Right lung (tissue), 10 donors: Measurements from ENCODE around the gene FASTKD2. TPM values are rescaled to one million over a fixed set of nuclear protein-coding genes. Genes with fewer than 3 reads are reported as not detected.

Experiments used
- DNase-seq, 2 donors: peaks; one replicate each; pipeline ENCODE4 v3.0.0-alpha.2; 2013
- long read RNA-seq, 8 donors: transcript quantifications; one replicate each; lab custom pipeline, GENCODE V29; 2026
- polyA plus RNA-seq, 5 donors: library from polyadenylated mRNA; unstranded; fragments of 120-200 nt; gene quantifications; one replicate each; pipeline versions ENCODE4 v1.2.1 to v1.2.3, GENCODE V29; 2013; ENCODE audit warnings: inconsistent platforms in 1 of 5, low replicate concordance in 1 of 5; ENCODE audit not compliant: insufficient read length in 5 of 5, insufficient read depth in 1 of 5

FASTKD2 gene
- polyA plus RNA-seq, result 10 to 100 TPM; 29.7 to 44.3 (median 37.3) TPM
- long read RNA-seq, donor 1, transcript FASTKD2-201 (12 exons, 3,188 nt), result major isoform, 9 of 32 reads
- long read RNA-seq, donor 1, transcript FASTKD2-202 (12 exons, 2,586 nt), result minor isoform, 7 of 32 reads
- long read RNA-seq, donor 1, partial matches to known transcripts, result 15 of 32 reads
- long read RNA-seq, donor 1, other reads (novel, unspliced or antisense), result 0 of 32 reads
- long read RNA-seq, donor 2, transcript FASTKD2-201 (12 exons, 3,188 nt), result major isoform, 5 of 12 reads
- long read RNA-seq, donor 2, partial matches to known transcripts, result 6 of 12 reads
- long read RNA-seq, donor 2, other reads (novel, unspliced or antisense), result 0 of 12 reads
- long read RNA-seq, donor 3, partial matches to known transcripts, result 5 of 9 reads
- long read RNA-seq, donor 3, other reads (novel, unspliced or antisense), result 0 of 9 reads
- long read RNA-seq, donor 4, partial matches to known transcripts, result 5 of 8 reads
- long read RNA-seq, donor 4, other reads (novel, unspliced or antisense), result 0 of 8 reads
- long read RNA-seq, donor 5, transcript FASTKD2-201 (12 exons, 3,188 nt), result major isoform, 7 of 45 reads
- long read RNA-seq, donor 5, partial matches to known transcripts, result 35 of 45 reads
- long read RNA-seq, donor 5, other reads (novel, unspliced or antisense), result 0 of 45 reads
- long read RNA-seq, donor 6, partial matches to known transcripts, result 13 of 21 reads
- long read RNA-seq, donor 6, other reads (novel, unspliced or antisense), result 0 of 21 reads
- long read RNA-seq, donor 7, transcript FASTKD2-201 (12 exons, 3,188 nt), result major isoform, 8 of 20 reads
- long read RNA-seq, donor 7, partial matches to known transcripts, result 9 of 20 reads
- long read RNA-seq, donor 7, other reads (novel, unspliced or antisense), result 0 of 20 reads
- long read RNA-seq, donor 8, partial matches to known transcripts, result 0 of 4 reads
- long read RNA-seq, donor 8, other reads (novel, unspliced or antisense), result 0 of 4 reads

DNA sequence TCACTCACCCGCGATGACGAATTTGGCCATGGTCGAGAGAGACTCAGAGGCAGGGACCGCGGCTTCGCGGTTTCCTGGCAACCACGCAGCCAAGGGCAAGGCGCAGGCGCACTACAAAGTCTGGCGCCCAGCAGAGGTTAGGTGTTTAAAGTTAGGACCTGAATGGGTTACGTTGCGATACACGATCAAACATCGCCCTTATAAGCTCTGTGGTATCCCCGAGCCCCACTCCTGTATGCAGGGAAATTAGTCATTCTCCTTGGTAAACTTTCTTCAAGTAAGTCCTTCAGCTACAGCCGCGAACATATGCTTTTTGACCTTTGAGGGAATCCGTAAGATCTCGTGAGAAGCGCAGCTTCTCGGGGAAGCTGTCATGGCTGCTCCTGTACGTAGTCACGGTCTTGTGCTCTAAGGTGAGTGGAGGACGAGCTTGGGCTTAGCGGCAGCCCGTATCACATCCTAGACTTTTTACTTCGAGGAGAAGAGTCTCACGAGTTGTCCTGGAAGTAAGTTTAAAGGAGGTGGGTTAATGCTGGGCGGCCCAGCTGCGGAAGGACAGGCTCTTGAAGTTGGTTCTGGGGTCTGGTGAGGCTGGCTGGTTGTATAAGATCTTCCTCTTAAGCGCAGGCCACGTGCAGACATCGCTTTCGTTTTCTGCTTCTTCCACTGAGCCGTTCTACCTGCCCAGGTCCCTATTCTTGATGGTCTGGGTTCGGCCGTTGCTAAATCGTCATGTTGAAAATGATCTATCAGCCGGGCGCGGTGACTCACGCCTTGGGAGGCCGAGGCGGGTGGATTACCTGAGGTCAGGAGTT is at the start of gene FASTKD2, which contains the start of gene MDH1B:
Gene FASTKD2, plus strand, starts transcription at position 365 of the 815 bp plus-strand sequence. CDS start 1,088 bp downstream, outside the sequence.
Gene MDH1B, minus strand, starts transcription at position 87 of the 815 bp plus-strand sequence. Its CDS starts 57 bp downstream, at position 30.
- DNase-seq, result peak; percentile 92 to 96

DNA sequence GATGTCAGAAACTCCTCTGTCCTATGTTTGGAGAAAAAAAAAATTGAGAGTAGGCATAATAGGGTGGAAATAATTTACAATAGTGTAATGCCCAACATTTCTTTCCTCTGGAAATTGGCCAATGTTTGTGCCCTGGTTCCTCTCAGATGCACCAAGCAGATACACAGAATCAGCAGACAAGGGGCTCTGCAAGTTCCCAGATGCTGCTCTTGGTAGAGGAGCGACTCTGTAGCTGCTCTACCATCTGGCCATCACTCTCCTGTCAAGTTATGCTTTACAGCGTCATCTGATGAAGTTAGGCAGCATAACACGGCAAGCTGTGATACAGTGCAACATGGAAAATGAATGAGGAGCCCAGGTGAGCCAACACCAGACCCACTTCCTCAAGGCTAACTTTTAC is 48.8 kb upstream of the FASTKD2 start:
- no peak for DNase-seq

DNA sequence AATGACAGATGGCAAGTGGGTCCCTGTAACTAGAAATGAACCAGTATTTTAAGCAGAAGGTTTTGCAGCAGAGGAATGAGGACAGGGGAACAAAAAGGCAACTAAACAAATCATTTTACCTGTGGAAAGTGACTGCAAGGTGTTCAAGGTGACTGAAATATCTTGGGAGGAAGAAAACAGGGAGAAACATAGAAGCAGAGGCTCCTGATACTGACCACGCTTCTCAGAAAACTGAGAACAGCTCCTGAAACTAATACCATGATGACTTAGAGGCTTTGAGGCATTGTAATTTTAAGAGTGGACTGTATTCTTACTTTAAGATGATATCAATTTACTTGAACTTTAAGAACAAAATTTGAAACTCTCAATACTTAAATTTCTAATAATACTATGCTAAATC is 47.1 kb upstream of the FASTKD2 start, which contains the start of gene DYTN:
Gene DYTN, minus strand, starts transcription at position 101 of the 400 bp plus-strand sequence. CDS start 117 bp downstream, outside the sequence.
- DNase-seq, result no peak

DNA sequence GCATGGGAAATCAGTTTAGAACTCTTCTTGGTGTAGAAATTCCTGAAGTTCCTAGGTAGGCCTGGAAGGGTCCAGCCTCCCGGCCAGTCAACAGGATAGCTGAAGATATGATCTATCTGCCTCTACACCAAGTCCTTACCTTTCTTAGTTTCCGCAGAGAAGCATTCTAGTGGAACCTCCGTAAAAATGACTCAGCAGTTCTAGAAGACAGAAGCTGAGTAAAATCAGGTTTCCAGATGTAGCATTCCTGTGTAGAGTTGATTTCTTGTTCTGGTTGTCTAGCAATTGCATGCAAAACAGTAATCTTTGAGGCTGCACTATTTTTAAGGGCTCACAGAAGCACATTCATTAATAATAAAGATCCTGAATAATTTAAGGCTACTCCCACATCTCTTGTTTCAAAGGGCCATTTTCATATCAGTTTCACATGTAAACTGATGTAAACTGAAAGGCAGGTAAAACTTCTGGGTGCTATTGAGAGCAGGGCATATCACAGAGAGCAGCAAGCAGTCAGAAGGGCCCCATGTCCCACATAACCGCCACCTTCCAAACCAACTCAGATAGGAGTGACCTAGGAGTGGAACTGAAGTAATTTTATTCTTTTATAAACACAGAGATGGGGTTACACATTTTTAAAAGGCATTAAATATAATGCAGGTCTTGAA is 44.0 kb upstream of the FASTKD2 start:
- DNase-seq, result no peak

DNA sequence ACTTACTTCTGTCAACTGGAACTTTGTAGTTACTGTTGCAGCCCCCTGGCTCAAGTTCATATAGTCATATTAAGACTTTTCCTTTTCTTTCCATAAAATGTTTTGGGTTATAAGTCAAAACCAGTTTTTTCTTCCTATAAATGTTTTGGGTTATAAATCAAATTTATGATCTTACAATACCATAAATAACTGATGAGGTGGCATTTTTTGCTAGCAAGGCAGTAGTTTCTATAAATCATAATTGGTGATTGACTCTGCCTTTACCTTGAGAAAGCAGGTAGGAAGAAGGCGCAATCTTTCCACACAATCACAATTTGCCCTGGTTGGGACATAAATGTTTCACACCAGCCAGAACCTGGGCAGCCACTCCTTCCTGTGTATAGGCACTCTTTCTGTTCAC is 42.1 kb upstream of the FASTKD2 start:
- DNase-seq, result no peak

DNA sequence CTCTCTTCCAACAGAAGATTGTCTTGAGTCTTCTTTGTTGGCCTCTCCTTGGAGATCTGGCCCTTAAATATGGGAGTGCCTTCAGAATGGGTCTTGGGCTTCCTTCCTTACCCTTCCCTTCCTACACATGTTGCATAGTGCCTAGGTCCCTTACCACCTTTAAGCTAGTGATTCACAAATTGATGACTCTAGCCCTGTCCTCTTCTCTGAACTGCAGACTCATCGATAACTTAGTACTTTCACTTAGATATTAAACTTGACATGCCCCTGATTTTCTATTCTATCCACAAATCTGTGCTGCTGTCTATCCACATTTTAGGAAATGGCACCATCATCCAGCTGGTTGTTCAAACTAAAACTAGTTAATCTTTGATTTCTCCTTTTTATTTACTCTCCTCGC is 38.1 kb upstream of the FASTKD2 start:
- no peak for DNase-seq

DNA sequence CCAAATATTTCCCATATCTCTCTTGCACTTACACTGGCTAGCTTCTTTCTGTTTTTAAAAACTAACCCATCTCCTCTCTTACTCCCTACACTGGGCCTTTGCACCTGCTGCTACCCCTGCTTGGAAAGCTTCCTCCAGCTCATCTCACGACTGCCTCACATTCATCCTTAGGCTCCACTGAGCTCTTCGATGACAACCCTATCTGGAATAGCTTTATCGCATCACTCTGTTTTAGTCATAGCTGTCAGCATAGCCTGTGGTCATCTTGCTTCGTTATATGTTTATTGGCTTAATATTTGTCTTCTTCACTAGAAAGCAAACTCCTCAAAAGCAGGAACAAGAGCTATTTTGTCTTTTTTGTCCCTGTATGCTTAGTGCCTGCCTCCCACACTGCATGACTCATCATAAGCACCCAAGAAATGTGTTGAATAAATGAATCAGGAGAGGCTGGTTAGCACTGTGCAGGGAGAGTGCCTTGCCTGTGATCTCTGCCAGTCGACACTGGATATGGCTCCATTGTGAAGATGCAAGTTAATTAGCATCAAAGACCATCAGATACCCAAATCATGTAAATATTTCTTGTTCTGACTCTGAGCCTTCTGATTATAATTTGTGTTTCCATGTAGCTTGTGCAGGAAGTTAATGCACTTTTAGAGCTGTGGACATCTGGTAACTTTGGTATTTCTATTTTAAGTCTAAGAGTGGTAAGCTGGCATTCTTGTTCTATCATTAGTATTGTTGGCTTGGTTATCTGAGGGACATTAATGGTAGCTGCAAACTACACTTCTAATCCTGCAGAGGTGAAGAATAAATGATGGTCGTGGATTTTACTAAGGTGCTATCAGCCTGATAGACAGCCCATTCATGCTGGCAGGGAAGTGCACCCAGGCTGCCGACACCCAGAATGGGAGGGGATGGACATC is 36.9 kb upstream of the FASTKD2 start:
- no peak for DNase-seq

DNA sequence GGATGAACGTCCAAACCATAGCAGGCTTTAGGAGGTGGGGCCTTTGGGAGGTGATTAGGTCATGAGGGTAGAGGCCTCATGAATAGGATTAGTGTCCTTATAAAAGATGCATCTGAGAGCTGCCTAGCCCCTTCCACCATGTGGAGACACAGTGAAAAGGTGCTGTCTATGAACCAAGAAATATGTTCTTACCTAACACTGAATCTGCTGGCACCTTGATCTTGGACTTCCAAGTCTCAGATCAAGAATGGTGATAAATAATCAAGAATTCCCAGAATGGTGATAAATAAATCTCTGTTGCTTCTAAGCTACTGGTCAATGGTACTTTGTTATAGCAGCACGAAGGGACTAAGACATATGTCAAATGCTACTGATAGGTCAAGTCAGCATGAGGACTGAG is 32.1 kb upstream of the FASTKD2 start:
- no peak for DNase-seq

DNA sequence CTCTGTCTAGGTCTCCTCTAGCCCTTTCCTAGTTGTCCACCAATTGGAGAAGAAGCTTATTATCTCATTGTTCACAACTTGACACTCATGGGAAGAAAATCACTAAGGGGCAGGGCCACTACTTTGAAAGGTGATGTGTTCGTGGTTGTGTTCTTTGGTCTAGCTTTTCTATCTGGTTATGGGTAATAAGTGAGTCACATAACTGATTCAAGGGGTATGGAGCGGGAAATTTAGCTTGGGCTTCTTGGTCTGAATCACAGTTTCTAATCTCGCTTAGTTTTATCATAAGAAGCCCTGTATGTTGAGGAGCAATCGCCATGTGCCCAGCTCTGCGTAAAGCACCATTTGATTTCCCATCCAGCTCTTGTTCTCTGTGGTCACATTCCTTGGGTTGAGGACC is 28.5 kb upstream of the FASTKD2 start:
- DNase-seq, result no peak

DNA sequence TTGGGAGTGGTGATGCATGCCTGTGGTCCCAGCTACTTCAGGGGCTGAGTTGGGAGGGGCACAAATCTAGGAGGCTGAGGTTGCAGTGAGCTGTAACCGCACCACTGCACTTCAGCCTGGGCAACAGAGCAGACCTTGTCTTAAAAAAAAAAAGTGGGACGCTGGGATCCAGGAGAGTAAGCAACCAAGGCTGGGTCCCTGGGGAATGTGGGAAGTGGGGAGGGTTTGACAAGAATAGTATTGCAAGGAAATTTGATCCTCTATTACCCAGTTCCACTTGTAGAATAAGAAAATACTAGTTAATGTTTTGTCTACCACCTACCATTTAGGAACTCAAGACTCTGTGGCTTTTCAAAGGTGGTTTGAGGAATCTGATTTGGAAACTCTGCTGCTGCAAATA is 26.1 kb upstream of the FASTKD2 start:
- DNase-seq, result no peak

DNA sequence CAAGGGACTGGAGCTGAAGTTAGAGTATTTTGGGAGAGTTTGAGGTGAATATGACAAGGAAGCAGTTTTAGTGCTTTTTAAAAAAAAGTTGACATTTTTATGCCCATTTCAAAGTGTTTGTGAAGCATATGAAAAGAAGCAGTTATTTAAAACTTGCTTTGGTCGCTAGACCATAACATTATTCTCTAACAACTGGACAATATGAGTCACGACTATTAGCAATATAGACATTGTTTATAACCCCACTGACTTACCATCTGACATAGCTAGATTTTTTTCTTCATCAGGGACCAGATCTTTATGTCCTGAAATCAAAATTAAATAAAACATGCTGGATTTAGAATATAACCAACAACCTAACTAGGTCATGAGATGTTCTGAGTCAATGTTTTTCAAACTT is 24.6 kb upstream of the FASTKD2 start:
- no peak for DNase-seq

DNA sequence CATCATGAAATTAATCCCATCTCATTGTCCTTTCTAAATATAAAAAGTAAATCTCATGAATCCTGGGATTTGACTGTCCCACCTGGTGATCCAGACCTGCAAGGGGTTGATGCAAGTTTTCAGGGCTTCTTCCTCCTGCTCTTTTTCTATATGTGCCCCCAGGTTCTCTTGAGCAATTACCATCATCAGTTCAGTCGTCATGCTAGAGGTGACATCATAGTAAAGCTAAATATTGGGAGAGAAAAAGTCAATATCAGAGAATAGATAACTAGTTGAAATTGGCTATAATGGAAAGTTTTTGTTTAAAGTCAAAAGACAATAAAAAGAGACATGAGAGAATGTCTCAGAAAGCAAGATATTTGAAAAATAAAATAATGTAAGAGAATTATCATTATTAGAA is 8.6 kb upstream of the FASTKD2 start:
- DNase-seq, result no peak

DNA sequence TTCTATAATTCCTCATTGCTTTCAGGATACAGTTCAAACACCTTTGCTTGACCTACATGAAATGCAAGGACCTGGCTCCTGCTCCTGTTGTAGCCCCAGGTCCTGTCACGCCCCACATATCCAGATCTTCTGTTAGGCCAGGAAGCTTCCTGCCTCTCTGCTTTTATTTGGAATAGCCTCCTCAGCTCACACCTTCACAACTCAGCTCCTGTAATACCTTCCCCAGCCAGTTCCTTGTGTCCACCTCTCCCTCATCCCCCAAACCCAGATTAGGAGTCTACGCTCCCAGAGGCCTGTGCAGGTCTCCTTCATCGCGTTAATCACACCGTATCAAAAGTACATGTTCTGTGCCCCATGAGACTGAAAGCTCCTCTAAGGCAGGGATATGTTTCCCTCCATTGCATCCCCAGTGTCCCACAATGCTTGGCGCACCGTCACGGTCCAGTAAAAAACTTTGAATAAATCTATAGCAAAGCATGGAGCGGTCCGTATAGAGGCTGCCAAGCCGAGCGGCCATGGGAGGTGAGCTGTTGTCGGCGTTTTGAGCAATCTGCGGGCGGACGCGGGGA is 649 bp upstream of the FASTKD2 start:
- no peak for DNase-seq

DNA sequence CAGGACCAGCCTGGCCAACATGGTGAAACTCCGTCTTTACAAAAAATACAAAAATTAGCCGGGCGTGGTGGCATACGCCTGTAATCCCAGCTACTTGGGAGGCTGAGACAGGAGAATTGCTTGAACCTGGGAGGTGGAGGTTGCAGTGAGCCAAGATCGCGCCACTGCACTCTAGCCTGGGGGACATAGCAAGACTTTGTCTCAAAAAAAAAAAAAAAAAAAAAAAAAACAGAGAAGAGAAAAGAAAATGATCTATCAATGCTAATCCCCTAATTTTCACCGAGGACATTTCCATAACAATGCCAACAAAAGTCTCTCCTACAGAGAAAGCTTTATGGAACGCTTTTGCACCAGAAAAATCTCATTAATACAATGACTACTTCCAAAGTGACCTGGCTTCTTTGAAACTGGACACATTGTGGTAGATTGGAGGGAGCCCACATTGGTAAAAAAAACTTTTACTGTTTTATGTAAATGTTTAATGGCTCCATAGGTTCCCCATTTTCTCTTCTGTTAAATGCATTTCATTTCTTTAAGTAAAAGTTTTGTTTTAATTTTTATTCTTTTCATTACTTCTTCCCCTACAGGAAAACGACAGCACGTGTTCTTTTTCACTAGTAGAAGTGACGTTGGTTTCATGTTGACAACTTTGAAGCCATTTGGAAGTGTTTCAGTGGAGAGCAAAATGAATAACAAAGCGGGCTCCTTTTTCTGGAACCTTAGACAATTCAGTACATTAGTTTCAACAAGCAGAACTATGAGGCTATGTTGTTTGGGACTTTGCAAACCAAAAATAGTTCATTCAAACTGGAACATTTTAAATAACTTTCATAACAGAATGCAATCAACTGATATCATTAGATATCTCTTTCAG is 888 bp downstream of the FASTKD2 start:
- DNase-seq, result no peak

DNA sequence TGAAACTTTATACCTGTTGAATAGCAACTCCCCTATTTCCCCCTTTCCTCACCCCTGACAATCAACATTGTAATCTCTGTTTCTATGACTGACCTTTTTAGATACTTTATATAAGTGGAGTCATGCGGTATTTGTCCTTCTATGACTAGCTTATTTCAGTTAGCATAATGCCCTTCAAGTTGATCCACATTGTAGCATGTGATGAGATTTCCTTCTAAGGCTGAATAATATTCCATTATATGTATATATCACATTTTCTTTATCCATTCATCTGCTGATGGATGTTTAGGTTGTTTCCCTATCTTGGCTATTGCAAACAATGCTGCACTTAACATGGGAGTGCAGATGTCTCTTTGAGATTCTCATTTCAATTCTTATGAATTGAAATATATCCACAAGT is 9.5 kb downstream of the FASTKD2 start:
- DNase-seq, result no peak

DNA sequence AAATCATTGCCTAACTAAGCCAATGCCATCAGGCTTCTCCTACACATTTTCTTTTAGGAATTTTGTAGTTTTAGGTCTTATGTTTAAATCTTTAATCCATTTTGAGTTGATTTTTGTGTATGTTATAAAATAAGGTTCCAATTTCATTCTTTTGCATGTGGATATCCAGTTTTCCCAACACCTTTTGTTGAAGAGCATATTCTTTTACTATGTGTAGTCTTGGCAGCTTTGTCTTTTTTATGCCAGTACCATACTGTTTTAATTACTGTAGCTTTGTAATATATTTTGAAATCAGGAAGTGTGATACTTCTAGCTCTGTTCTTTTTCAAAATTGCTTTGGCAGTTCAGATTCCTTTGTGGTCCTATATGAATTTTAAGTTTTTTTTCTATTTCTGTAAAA is 11.0 kb downstream of the FASTKD2 start:
- DNase-seq, result no peak

DNA sequence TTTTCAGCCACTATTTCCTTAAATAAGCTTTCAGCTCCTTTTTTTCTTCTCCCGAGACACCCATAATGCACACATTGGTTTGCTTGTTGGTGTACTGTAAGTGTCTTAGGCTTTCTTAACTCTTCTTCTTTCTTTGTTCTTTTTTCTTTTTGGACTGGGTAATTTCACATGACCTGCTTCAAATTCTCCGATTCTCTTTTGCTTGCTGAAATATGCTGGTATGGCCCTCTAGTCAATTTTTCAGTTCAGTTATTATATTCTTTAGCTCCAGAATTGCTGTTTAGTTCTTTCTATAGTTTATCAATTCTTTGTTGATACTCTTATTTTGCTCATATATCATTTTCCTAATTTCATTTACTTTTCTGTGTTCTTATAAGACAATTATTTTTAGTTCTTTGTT is 15.3 kb downstream of the FASTKD2 start:
- no peak for DNase-seq

DNA sequence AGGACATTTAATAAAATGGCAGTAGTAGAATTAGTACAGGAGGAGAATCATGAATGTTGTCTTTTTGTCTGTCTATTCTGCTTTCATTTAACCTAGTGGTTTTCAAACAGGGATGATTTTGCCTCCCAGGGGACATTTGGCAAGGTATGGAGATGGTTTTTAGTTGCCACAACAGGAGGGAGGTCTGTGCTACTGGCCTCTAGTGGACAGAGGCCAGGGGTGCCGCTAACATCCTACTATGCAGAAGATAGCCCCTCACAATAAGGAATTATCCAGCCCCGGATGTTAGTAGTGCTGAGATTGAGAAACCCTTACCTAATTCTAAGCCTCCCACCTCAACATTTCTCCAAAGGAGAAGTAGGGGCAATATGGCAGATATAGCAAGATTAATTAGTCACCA is 18.3 kb downstream of the FASTKD2 start:
- no peak for DNase-seq
